Measurements from ENCODE around the gene H1-8. TPM values are rescaled to one million over a fixed set of nuclear protein-coding genes. Genes with fewer than 3 reads are reported as not detected.
A peak's percentile ranks its signal among the peaks of the same experiment; 100 is the strongest.

Gene H1-8
- total RNA-seq, 1 experiment from 2014 or later = not detected

- H3K36me3 ChIP-seq (ENCODE audit: low read depth) = no peaks in the 10 kb centered on the region
- no TSS peak for BruUV-seq (replicated peaks)
- H3K4me3 ChIP-seq = no peak overlapping the region
- TF ChIP-seq CTCF (conservative IDR thresholded peaks at IDR 0.05) = no peak
- no peak for TF ChIP-seq EZH2 (IDR thresholded peaks at IDR 0.05; ENCODE audit: low read depth)
- intact Hi-C loops (cut with micrococcal nuclease; ENCODE audit: unreplicated experiment) = no loop called here
- H3K79me2 ChIP-seq (ENCODE audit: low read depth) = no peaks in the 10 kb centered on the region
- CTCF ChIA-PET = no interaction called here
- no peaks in the 10 kb centered on the region for H3K27me3 ChIP-seq (ENCODE audit: insufficient read depth, low read depth)
- H4K20me1 ChIP-seq (ENCODE audit: insufficient read depth) = no peaks in the 10 kb centered on the region
- no peaks in the 10 kb centered on the region for H3K9me2 ChIP-seq (ENCODE audit: insufficient read depth)
- no peak for DNase-seq
- POLR2A ChIA-PET (ENCODE audit: unreplicated experiment) = no interaction called here
- no peak overlapping the region for H2AFZ ChIP-seq
- H3K4me1 ChIP-seq (replicated peaks; ENCODE audit: insufficient read depth) = peaks cover 26% of the 10 kb centered on the region
- peaks cover 8% of the 10 kb centered on the region; the same call in 1 of the 2 replicates for H3F3A ChIP-seq (ENCODE audit: insufficient read depth, low read depth)
- H3K9me3 ChIP-seq (ENCODE audit: insufficient read depth, low read depth) = no peaks in the 10 kb centered on the region
- H3K4me2 ChIP-seq = no peak overlapping the region
- no peak overlapping the region for H3K27ac ChIP-seq
Measured at GRCh38 chr3:129557548-129557894, 14.5 kb downstream of the H1-8 start.

GRCh38 chr3:129558081-129558771 lies 15.3 kb downstream of the H1-8 start:
- Histone ChIP-seq H3K79me2 (ENCODE audit: low read depth) (no peaks in the 10 kb centered on the region), H3K27me3 (ENCODE audit: insufficient read depth, low read depth) (no peaks in the 10 kb centered on the region), H4K20me1 (ENCODE audit: insufficient read depth) (no peaks in the 10 kb centered on the region), H3K9me2 (ENCODE audit: insufficient read depth) (no peaks in the 10 kb centered on the region), H3K9me3 (ENCODE audit: insufficient read depth, low read depth) (no peaks in the 10 kb centered on the region), H3K27ac (no peak overlapping the region), H3K4me1 (replicated peaks; ENCODE audit: insufficient read depth) (peaks cover 26% of the 10 kb centered on the region), H3F3A (ENCODE audit: insufficient read depth, low read depth) (peaks cover 8% of the 10 kb centered on the region; the same call in 1 of the 2 replicates), H3K4me3 (no peak overlapping the region), H3K4me2 (peak overlapping the region; percentile 46; the same call in 1 of the 2 replicates), H3K36me3 (ENCODE audit: low read depth) (no peaks in the 10 kb centered on the region), H2AFZ (no peak overlapping the region)
- POLR2A ChIA-PET (ENCODE audit: unreplicated experiment) = interaction anchor here (0.6 to 0.7 kb wide), 2 partner anchors 39 to 77 kb away, joined by 3 read pairs; no protein-coding TSS in a partner anchor
- BruUV-seq (replicated peaks) = no TSS peak
- CTCF ChIA-PET = no interaction called here
- TF ChIP-seq CTCF (conservative IDR thresholded peaks at IDR 0.05) (no peak), EZH2 (IDR thresholded peaks at IDR 0.05; ENCODE audit: low read depth) (no peak)
- DNase-seq = no peak
- intact Hi-C loops (cut with micrococcal nuclease; ENCODE audit: unreplicated experiment) = no loop called here

GRCh38 chr3:129558772-129559564 lies 16.0 kb downstream of the H1-8 start:
- DNase-seq = peak; percentile 57 to 64
- Histone ChIP-seq H4K20me1 (ENCODE audit: insufficient read depth) (no peaks in the 10 kb centered on the region), H3K27ac (no peak overlapping the region), H3K36me3 (ENCODE audit: low read depth) (no peaks in the 10 kb centered on the region), H3K4me3 (no peak overlapping the region), H3F3A (ENCODE audit: insufficient read depth, low read depth) (peaks cover 8% of the 10 kb centered on the region; the same call in 1 of the 2 replicates), H3K9me2 (ENCODE audit: insufficient read depth) (no peaks in the 10 kb centered on the region), H3K4me2 (peak overlapping the region; percentile 46), H3K9me3 (ENCODE audit: insufficient read depth, low read depth) (no peaks in the 10 kb centered on the region), H3K79me2 (ENCODE audit: low read depth) (no peaks in the 10 kb centered on the region), H2AFZ (no peak overlapping the region), H3K4me1 (replicated peaks; ENCODE audit: insufficient read depth) (peaks cover 26% of the 10 kb centered on the region), H3K27me3 (ENCODE audit: insufficient read depth, low read depth) (no peaks in the 10 kb centered on the region)
- ChIA-PET POLR2A (ENCODE audit: unreplicated experiment) (interaction anchor here (0.6 to 0.7 kb wide), 4 partner anchors 38 to 131 kb away, joined by 3 to 6 read pairs (median 4); no protein-coding TSS in a partner anchor), CTCF (no interaction called here)
- no TSS peak for BruUV-seq (replicated peaks)
- TF ChIP-seq EZH2 (IDR thresholded peaks at IDR 0.05; ENCODE audit: low read depth) (no peak), CTCF (conservative IDR thresholded peaks at IDR 0.05) (no peak)
- intact Hi-C loops (cut with micrococcal nuclease; ENCODE audit: unreplicated experiment) = no loop called here
